GM19328 (cell line): ENCODE data around the gene VPS33A.
"Not testable (repeated sequence)": the region's sequence is repeated elsewhere in the genome, so short reads cannot be mapped to it uniquely, and the experiment has no call there.

Experiments used
- ATAC-seq: cut with Tn5 transposase; IDR thresholded peaks from one replicate; pipeline ENCODE4 v1.9.1; 2021; ENCODE audit warnings: mild to moderate bottlenecking, moderate library complexity; ENCODE audit not compliant: unreplicated experiment

Gene VPS33A

GRCh38 chr12:122205053-122205925 is 61.0 kb downstream of the VPS33A start:
- ATAC-seq = no peak

GRCh38 chr12:122204167-122205052 is 61.9 kb downstream of the VPS33A start:
- no peak for ATAC-seq

- ATAC-seq = no peak
These were observed 62.8 kb downstream of the VPS33A start, which contains the start of gene B3GNT4 for GRCh38 chr12:122203301-122204166. Gene B3GNT4 (plus strand): TSS chr12:122203709. CDS start chr12:122204619, 910 bp downstream.

- ATAC-seq = not testable (repeated sequence)
These were observed 63.5 kb downstream of the VPS33A start for GRCh38 chr12:122202811-122203210.

GRCh38 chr12:122202017-122202416 is 64.3 kb downstream of the VPS33A start:
- no peak for ATAC-seq

GRCh38 chr12:122201381-122201780 is 64.9 kb downstream of the VPS33A start:
- ATAC-seq = no peak

GRCh38 chr12:122200541-122201175 is 65.6 kb downstream of the VPS33A start:
- no peak for ATAC-seq

GRCh38 chr12:122199484-122200355 is 66.6 kb downstream of the VPS33A start:
- ATAC-seq = no peak

GRCh38 chr12:122197612-122197966 is 68.7 kb downstream of the VPS33A start:
- no peak for ATAC-seq

GRCh38 chr12:122195405-122195804 is 70.9 kb downstream of the VPS33A start:
- ATAC-seq = no peak

- no peak for ATAC-seq
These were observed 71.5 kb downstream of the VPS33A start for GRCh38 chr12:122194804-122195203.

- no peak for ATAC-seq
These were observed 73.9 kb downstream of the VPS33A start for GRCh38 chr12:122192441-122192840.

GRCh38 chr12:122190842-122191668 is 75.2 kb downstream of the VPS33A start:
- no peak for ATAC-seq

- no peak for ATAC-seq
These were observed 76.4 kb downstream of the VPS33A start for GRCh38 chr12:122189626-122190475.

GRCh38 chr12:122187466-122187865 is 78.8 kb downstream of the VPS33A start:
- no peak for ATAC-seq

GRCh38 chr12:122185494-122186082 is 80.7 kb downstream of the VPS33A start:
- ATAC-seq = no peak

GRCh38 chr12:122185079-122185478 is 81.2 kb downstream of the VPS33A start:
- no peak for ATAC-seq
